Stimulated activated effector memory CD8-positive, alpha-beta T cell treated with anti-CD3 and anti-CD28 coated beads, Interleukin-12 subunit alpha, Interleukin-12 subunit beta, amount 100 ng/mL, for 72 hours (primary cell): Measurements from ENCODE around the gene AXIN1.
A peak's percentile ranks its signal among the peaks of the same experiment; 100 is the strongest.
"Not testable (repeated sequence)": the region's sequence is repeated elsewhere in the genome, so short reads cannot be mapped to it uniquely, and the experiment has no call there.

Experiments used
- ATAC-seq: fragments of 150-1000 bp; cut with Tn5 transposase; 2 replicates; pipeline ENCODE4 v1.10.0; 2021
- DNase-seq, 2 donors: peaks; one replicate each; pipeline ENCODE4 v3.0.0; 2021 to 2022; ENCODE audit warnings: low spot score in 2 of 2
- H3K27ac Mint-ChIP-seq: one replicate; pipeline ENCODE4 v1.8.0; 2022; ENCODE audit warnings: mild to moderate bottlenecking, mixed read lengths
- H3K36me3 Mint-ChIP-seq: one replicate; pipeline ENCODE4 v1.8.0; 2022; ENCODE audit warnings: mild to moderate bottlenecking, mixed read lengths
- H3K4me1 Mint-ChIP-seq: one replicate; pipeline ENCODE4 v1.8.0; 2022; ENCODE audit warnings: mixed read lengths
- H3K4me3 Mint-ChIP-seq: one replicate; pipeline ENCODE4 v1.8.0; 2022; ENCODE audit warnings: mild to moderate bottlenecking, mixed read lengths
- H3K9me3 Mint-ChIP-seq: one replicate; pipeline ENCODE4 v1.8.0; 2022; ENCODE audit warnings: mixed read lengths

Gene AXIN1

GRCh38 chr16:366476-366875 is 14.0 kb upstream of the AXIN1 start:
- H3K4me1 Mint-ChIP-seq, result peaks cover 26% of the 10 kb centered on the region
- peaks cover 24% of the 10 kb centered on the region for H3K36me3 Mint-ChIP-seq
- H3K4me3 Mint-ChIP-seq, result no peak overlapping the region
- H3K9me3 Mint-ChIP-seq, result no peaks in the 10 kb centered on the region
- DNase-seq (no peak), ATAC-seq (no peak)
- H3K27ac Mint-ChIP-seq, result no peak overlapping the region

- ATAC-seq, result no peak
- Mint-ChIP-seq H3K4me1 (peaks cover 15% of the 10 kb centered on the region), H3K4me3 (no peak overlapping the region), H3K27ac (no peak overlapping the region), H3K36me3 (peaks cover 15% of the 10 kb centered on the region), H3K9me3 (no peaks in the 10 kb centered on the region)
- DNase-seq, result no peak
These were observed 12.3 kb upstream of the AXIN1 start for GRCh38 chr16:364595-365491.

GRCh38 chr16:363766-364490 is 11.4 kb upstream of the AXIN1 start:
- DNase-seq (no peak), ATAC-seq (no peak)
- H3K9me3 Mint-ChIP-seq, result no peaks in the 10 kb centered on the region
- no peak overlapping the region for H3K27ac Mint-ChIP-seq
- no peak overlapping the region for H3K4me3 Mint-ChIP-seq
- H3K4me1 Mint-ChIP-seq, result peaks cover 9% of the 10 kb centered on the region
- H3K36me3 Mint-ChIP-seq, result peaks cover 10% of the 10 kb centered on the region

GRCh38 chr16:363110-363765 is 10.7 kb upstream of the AXIN1 start:
- Mint-ChIP-seq H3K36me3 (peaks cover 8% of the 10 kb centered on the region), H3K9me3 (no peaks in the 10 kb centered on the region), H3K4me1 (peaks cover 9% of the 10 kb centered on the region), H3K4me3 (no peak overlapping the region), H3K27ac (no peak overlapping the region)
- ATAC-seq, result no peak
- DNase-seq, result no peak

- H3K36me3 Mint-ChIP-seq, H3K4me1 Mint-ChIP-seq, H3K27ac Mint-ChIP-seq, H3K4me3 Mint-ChIP-seq, DNase-seq, ATAC-seq, H3K9me3 Mint-ChIP-seq: not testable (repeated sequence)
These were observed 10.1 kb upstream of the AXIN1 start for GRCh38 chr16:362702-362999.

- peak; percentile 48 to 82 for DNase-seq
- peak; percentile 86 for ATAC-seq
- H3K4me1 Mint-ChIP-seq, result peaks cover 9% of the 10 kb centered on the region
- peak overlapping the region; percentile 32 for H3K27ac Mint-ChIP-seq
- peaks cover 4% of the 10 kb centered on the region for H3K36me3 Mint-ChIP-seq
- H3K9me3 Mint-ChIP-seq, result no peaks in the 10 kb centered on the region
- H3K4me3 Mint-ChIP-seq, result peak overlapping the region; percentile 42
These were observed 9.6 kb upstream of the AXIN1 start for GRCh38 chr16:361872-362701.

GRCh38 chr16:361341-361871 is 8.9 kb upstream of the AXIN1 start:
- ATAC-seq, result no peak
- no peak for DNase-seq
- no peak overlapping the region for H3K27ac Mint-ChIP-seq
- H3K4me3 Mint-ChIP-seq, result peak overlapping the region; percentile 42
- no peaks in the 10 kb centered on the region for H3K36me3 Mint-ChIP-seq
- no peaks in the 10 kb centered on the region for H3K9me3 Mint-ChIP-seq
- H3K4me1 Mint-ChIP-seq, result peaks cover 9% of the 10 kb centered on the region

- H3K4me3 Mint-ChIP-seq, result no peak overlapping the region
- peaks cover 9% of the 10 kb centered on the region for H3K4me1 Mint-ChIP-seq
- H3K27ac Mint-ChIP-seq, result no peak overlapping the region
- ATAC-seq (no peak), DNase-seq (no peak)
- H3K36me3 Mint-ChIP-seq, result no peaks in the 10 kb centered on the region
- no peaks in the 10 kb centered on the region for H3K9me3 Mint-ChIP-seq
These were observed 8.3 kb upstream of the AXIN1 start for GRCh38 chr16:360698-361336.

- Mint-ChIP-seq H3K4me1 (peaks cover 13% of the 10 kb centered on the region), H3K9me3 (no peaks in the 10 kb centered on the region), H3K27ac (no peak overlapping the region), H3K4me3 (no peak overlapping the region), H3K36me3 (no peaks in the 10 kb centered on the region)
- DNase-seq, result no peak
- ATAC-seq, result no peak
These were observed 7.6 kb upstream of the AXIN1 start for GRCh38 chr16:359871-360697.

- no peak for ATAC-seq
These were observed 6.7 kb upstream of the AXIN1 start for GRCh38 chr16:359067-359763.

GRCh38 chr16:356741-357140 is 4.2 kb upstream of the AXIN1 start:
- no peak overlapping the region for H3K4me3 Mint-ChIP-seq
- no peak for DNase-seq
- peak overlapping the region; percentile 34 for H3K27ac Mint-ChIP-seq
- H3K36me3 Mint-ChIP-seq, result no peaks in the 10 kb centered on the region
- no peak for ATAC-seq
- H3K4me1 Mint-ChIP-seq, result peaks cover 22% of the 10 kb centered on the region
- H3K9me3 Mint-ChIP-seq, result no peaks in the 10 kb centered on the region

More at GRCh38 chr16:359067-359763, 6.7 kb upstream of the AXIN1 start:
- Mint-ChIP-seq H3K36me3 (no peaks in the 10 kb centered on the region), H3K27ac (no peak overlapping the region), H3K4me1 (peaks cover 22% of the 10 kb centered on the region), H3K9me3 (no peaks in the 10 kb centered on the region), H3K4me3 (no peak overlapping the region)
- no peak for DNase-seq

- peak in 1 of 2 donors; percentile 64 for DNase-seq
- H3K4me3 Mint-ChIP-seq, result peak overlapping the region; percentile 61
These were observed 2.5 kb upstream of the AXIN1 start for GRCh38 chr16:354971-355461.

GRCh38 chr16:354291-354881 is 1.9 kb upstream of the AXIN1 start:
- H3K9me3 Mint-ChIP-seq, result no peaks in the 10 kb centered on the region
- H3K4me1 Mint-ChIP-seq, result peaks cover 35% of the 10 kb centered on the region
- peaks cover 23% of the 10 kb centered on the region for H3K36me3 Mint-ChIP-seq
- no peak for DNase-seq
- ATAC-seq, result no peak
- H3K27ac Mint-ChIP-seq, result peak overlapping the region; percentile 94
- peak overlapping the region; percentile 61 for H3K4me3 Mint-ChIP-seq

More at GRCh38 chr16:354971-355461, 2.5 kb upstream of the AXIN1 start:
- Mint-ChIP-seq H3K9me3 (no peaks in the 10 kb centered on the region), H3K27ac (peak overlapping the region; percentile 94), H3K4me1 (peaks cover 29% of the 10 kb centered on the region), H3K36me3 (peaks cover 16% of the 10 kb centered on the region)
- ATAC-seq, result no peak
